ENCODE results near the gene SNX11.

The SNX11 gene

GRCh38 chr17:48162946-48163506, 55.5 kb downstream of the SNX11 start:
- H3K4me1 ChIP-seq (ENCODE audit: control insufficient read depth, insufficient read depth, low read length): peaks cover 36% of the 10 kb centered on the region
- no peaks in the 10 kb centered on the region for H3K9me3 ChIP-seq (ENCODE audit: control insufficient read depth, insufficient read depth, low read depth, low read length)
- H3K4me3 ChIP-seq (ENCODE audit: low read depth, low read length): no peak overlapping the region
- H3K36me3 ChIP-seq (ENCODE audit: control insufficient read depth in 2 of 2, insufficient read depth in 1 of 2, low read length in 2 of 2): no peaks in the 10 kb centered on the region
- H3K27ac ChIP-seq (ENCODE audit: extremely low read depth, low read depth, low read length): peak overlapping the region; percentile 56
- ChIA-PET CTCF (interaction anchor here (0.6 to 1.3 kb wide), 9 partner anchors 10 to 169 kb away, joined by 3 to 5 read pairs (median 4); no protein-coding TSS in a partner anchor), POLR2A (no interaction called here)
- TF ChIP-seq ZNF423 (tag by site-specific recombination; IDR thresholded peaks at IDR 0.05) (peak; percentile 40; the same call in 1 of the 2 replicates), ZNF596 (tag by site-specific recombination; IDR thresholded peaks at IDR 0.05) (no peak), PATZ1 (tag by site-specific recombination; IDR thresholded peaks at IDR 0.05) (peak; percentile 60), ZNF280C (tag by site-specific recombination; IDR thresholded peaks at IDR 0.05) (no peak), EGR2 (tag by site-specific recombination; IDR thresholded peaks at IDR 0.05; ENCODE audit: low read depth) (no peak), ZBTB17 (tag by site-specific recombination; IDR thresholded peaks at IDR 0.05) (peak; percentile 93), ZNF585B (tag by site-specific recombination; IDR thresholded peaks at IDR 0.05) (no peak), YY2 (tag by site-specific recombination; IDR thresholded peaks at IDR 0.05) (no peak), PRDM6 (tag by site-specific recombination; IDR thresholded peaks at IDR 0.05) (peak; percentile 88), ZIC2 (tag by site-specific recombination; IDR thresholded peaks at IDR 0.05) (peak; percentile 74), PRDM10 (tag by site-specific recombination; IDR thresholded peaks at IDR 0.05) (peak; percentile 76), ZNF513 (tag by site-specific recombination; IDR thresholded peaks at IDR 0.05) (no peak), IKZF3 (tag by site-specific recombination; IDR thresholded peaks at IDR 0.05) (peak; percentile 94), ZFP41 (tag by site-specific recombination; IDR thresholded peaks at IDR 0.05; ENCODE audit: borderline replicate concordance) (no peak), ZSCAN16 (tag by site-specific recombination; IDR thresholded peaks at IDR 0.05) (peak; percentile 82), ZNF292 (tag by site-specific recombination; IDR thresholded peaks at IDR 0.05; ENCODE audit: borderline replicate concordance, low read depth) (no peak), ZNF561 (tag by site-specific recombination; IDR thresholded peaks at IDR 0.05; ENCODE audit: borderline replicate concordance) (peak; percentile 39; the same call in 1 of the 2 replicates), FEZF1 (tag by site-specific recombination; IDR thresholded peaks at IDR 0.05) (peak; percentile 82), ZFHX2 (tag by site-specific recombination; conservative IDR thresholded peaks at IDR 0.05) (no peak), ZNF518A (tag by site-specific recombination; conservative IDR thresholded peaks at IDR 0.05; ENCODE audit: low read depth) (peak; percentile 26), ZNF184 (tag by site-specific recombination; IDR thresholded peaks at IDR 0.05) (no peak)
